Fibroblast of lung (primary cell): ENCODE measurements around the gene THAP7.

ENCODE experiments used
- EZH2 ChIP-seq: IDR thresholded peaks from 2 replicates; pipeline ENCODE4 v1.5.1; 2012; ENCODE audit warnings: low read length, control low read depth, mild to moderate bottlenecking; ENCODE audit errors: missing control alignments
- TF ChIP-seq, protein P1 (sequence below), 2 donors: IDR thresholded peaks in 1 of 2; conservative IDR thresholded peaks in 1 of 2; 1 replicate in 1 of 2; 2 replicates in 1 of 2; pipeline ENCODE4 v1.5.1; 2011 to 2012; ENCODE audit warnings: low read length in 2 of 2, control low read depth in 1 of 2, inconsistent platforms in 1 of 2, low read depth in 1 of 2, mild to moderate bottlenecking in 1 of 2

DNA sequence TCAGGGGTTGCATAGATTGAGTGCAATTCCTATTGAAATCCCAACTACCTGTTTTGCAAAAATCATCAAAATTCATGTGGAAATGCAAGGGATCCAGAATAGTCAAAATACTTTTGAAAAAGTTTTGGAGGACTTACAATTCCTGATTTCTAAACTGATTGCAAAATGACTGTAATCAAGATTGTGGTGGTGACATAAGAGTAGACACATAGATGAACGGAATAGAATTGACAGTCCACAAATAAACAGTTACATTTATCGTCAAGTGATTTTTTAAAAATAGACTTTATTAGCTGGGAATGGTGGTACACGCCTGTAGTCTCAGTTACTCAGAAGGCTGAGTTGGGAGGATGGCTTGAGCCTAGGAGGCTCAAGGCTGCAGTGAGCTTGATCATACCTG is 33.1 kb upstream of the THAP7 start:
- TF ChIP-seq, protein P1, sequence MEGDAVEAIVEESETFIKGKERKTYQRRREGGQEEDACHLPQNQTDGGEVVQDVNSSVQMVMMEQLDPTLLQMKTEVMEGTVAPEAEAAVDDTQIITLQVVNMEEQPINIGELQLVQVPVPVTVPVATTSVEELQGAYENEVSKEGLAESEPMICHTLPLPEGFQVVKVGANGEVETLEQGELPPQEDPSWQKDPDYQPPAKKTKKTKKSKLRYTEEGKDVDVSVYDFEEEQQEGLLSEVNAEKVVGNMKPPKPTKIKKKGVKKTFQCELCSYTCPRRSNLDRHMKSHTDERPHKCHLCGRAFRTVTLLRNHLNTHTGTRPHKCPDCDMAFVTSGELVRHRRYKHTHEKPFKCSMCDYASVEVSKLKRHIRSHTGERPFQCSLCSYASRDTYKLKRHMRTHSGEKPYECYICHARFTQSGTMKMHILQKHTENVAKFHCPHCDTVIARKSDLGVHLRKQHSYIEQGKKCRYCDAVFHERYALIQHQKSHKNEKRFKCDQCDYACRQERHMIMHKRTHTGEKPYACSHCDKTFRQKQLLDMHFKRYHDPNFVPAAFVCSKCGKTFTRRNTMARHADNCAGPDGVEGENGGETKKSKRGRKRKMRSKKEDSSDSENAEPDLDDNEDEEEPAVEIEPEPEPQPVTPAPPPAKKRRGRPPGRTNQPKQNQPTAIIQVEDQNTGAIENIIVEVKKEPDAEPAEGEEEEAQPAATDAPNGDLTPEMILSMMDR (conservative IDR thresholded peaks at IDR 0.05 in 1 of 2, IDR thresholded peaks at IDR 0.05 in 1 of 2; ENCODE audit: low read depth in 1 of 2, low read length in 2 of 2): no peak
- TF ChIP-seq EZH2: no peak
